Measurements from ENCODE around the gene MOB1B. TPM values are rescaled to one million over a fixed set of nuclear protein-coding genes. Genes with fewer than 3 reads are reported as not detected.

The MOB1B gene
- polyA plus RNA-seq, 2 donors = 2.8 to 3.4 TPM

- no peak overlapping the region for H3K4me3 ChIP-seq (ENCODE audit: low read depth in 1 of 2, low read length in 2 of 2)
- H3K9me3 ChIP-seq (ENCODE audit: control insufficient read depth in 2 of 2, insufficient read depth in 1 of 2, low read depth in 1 of 2, low read length in 1 of 2) = no peaks in the 10 kb centered on the region
- no peak overlapping the region for H3K27ac ChIP-seq (ENCODE audit: low read depth in 2 of 2, low read length in 1 of 2)
- H3K27me3 ChIP-seq (ENCODE audit: control insufficient read depth in 1 of 2, insufficient read depth in 2 of 2, low read length in 2 of 2) = no peaks in the 10 kb centered on the region
- 82 to 84% methylated on average over 3 of the region's 3 CpGs for whole genome bisulfite sequencing, 2 donors
- H3K36me3 ChIP-seq (ENCODE audit: control insufficient read depth in 2 of 2, insufficient read depth in 2 of 2, low read length in 1 of 2) = no peaks in the 10 kb centered on the region
- H3K4me1 ChIP-seq (ENCODE audit: control insufficient read depth in 2 of 2, insufficient read depth in 2 of 2, low read length in 1 of 2) = no peaks in the 10 kb centered on the region
Observed at GRCh38 chr4:70908993-70909556, 6.9 kb downstream of the MOB1B start.

- Histone ChIP-seq H3K36me3 (ENCODE audit: control insufficient read depth in 2 of 2, insufficient read depth in 2 of 2, low read length in 1 of 2) (no peaks in the 10 kb centered on the region), H3K4me3 (ENCODE audit: low read depth in 1 of 2, low read length in 2 of 2) (no peak overlapping the region), H3K27me3 (ENCODE audit: control insufficient read depth in 1 of 2, insufficient read depth in 2 of 2, low read length in 2 of 2) (no peaks in the 10 kb centered on the region), H3K9me3 (ENCODE audit: control insufficient read depth in 2 of 2, insufficient read depth in 1 of 2, low read depth in 1 of 2, low read length in 1 of 2) (no peaks in the 10 kb centered on the region), H3K27ac (ENCODE audit: low read depth in 2 of 2, low read length in 1 of 2) (no peak overlapping the region), H3K4me1 (ENCODE audit: control insufficient read depth in 2 of 2, insufficient read depth in 2 of 2, low read length in 1 of 2) (peaks cover 0 to 2% of the 10 kb centered on the region in 2 donors)
- WGBS, 2 donors = 90 to 100% methylated on average over 2 of the region's 2 CpGs
Observed at GRCh38 chr4:70914000-70914399, 11.8 kb downstream of the MOB1B start.

- H3K4me1 ChIP-seq (ENCODE audit: control insufficient read depth in 2 of 2, insufficient read depth in 2 of 2, low read length in 1 of 2) = peaks cover 0 to 2% of the 10 kb centered on the region in 2 donors
- H3K4me3 ChIP-seq (ENCODE audit: low read depth in 1 of 2, low read length in 2 of 2) = no peak overlapping the region
- WGBS, 2 donors = 48 to 57% methylated on average over 2 of the region's 2 CpGs
- no peaks in the 10 kb centered on the region for H3K27me3 ChIP-seq (ENCODE audit: control insufficient read depth in 1 of 2, insufficient read depth in 2 of 2, low read length in 2 of 2)
- no peak overlapping the region for H3K27ac ChIP-seq (ENCODE audit: low read depth in 2 of 2, low read length in 1 of 2)
- H3K36me3 ChIP-seq (ENCODE audit: control insufficient read depth in 2 of 2, insufficient read depth in 2 of 2, low read length in 1 of 2) = no peaks in the 10 kb centered on the region
- H3K9me3 ChIP-seq (ENCODE audit: control insufficient read depth in 2 of 2, insufficient read depth in 1 of 2, low read depth in 1 of 2, low read length in 1 of 2) = no peaks in the 10 kb centered on the region
Observed at GRCh38 chr4:70914631-70915030, 12.5 kb downstream of the MOB1B start.

GRCh38 chr4:70915036-70915815 is 13.1 kb downstream of the MOB1B start:
- Histone ChIP-seq H3K27ac (ENCODE audit: low read depth in 2 of 2, low read length in 1 of 2) (no peak overlapping the region), H3K4me1 (ENCODE audit: control insufficient read depth in 2 of 2, insufficient read depth in 2 of 2, low read length in 1 of 2) (peaks cover 0 to 2% of the 10 kb centered on the region in 2 donors), H3K27me3 (ENCODE audit: control insufficient read depth in 1 of 2, insufficient read depth in 2 of 2, low read length in 2 of 2) (no peaks in the 10 kb centered on the region), H3K4me3 (ENCODE audit: low read depth in 1 of 2, low read length in 2 of 2) (no peak overlapping the region), H3K36me3 (ENCODE audit: control insufficient read depth in 2 of 2, insufficient read depth in 2 of 2, low read length in 1 of 2) (no peaks in the 10 kb centered on the region), H3K9me3 (ENCODE audit: control insufficient read depth in 2 of 2, insufficient read depth in 1 of 2, low read depth in 1 of 2, low read length in 1 of 2) (no peaks in the 10 kb centered on the region)
- 75 to 80% methylated on average over 14 of the region's 14 CpGs for WGBS, 2 donors

- H3K27ac ChIP-seq (ENCODE audit: low read depth in 2 of 2, low read length in 1 of 2) = no peak overlapping the region
- no peaks in the 10 kb centered on the region for H3K27me3 ChIP-seq (ENCODE audit: control insufficient read depth in 1 of 2, insufficient read depth in 2 of 2, low read length in 2 of 2)
- H3K36me3 ChIP-seq (ENCODE audit: control insufficient read depth in 2 of 2, insufficient read depth in 2 of 2, low read length in 1 of 2) = no peaks in the 10 kb centered on the region
- no peak overlapping the region for H3K4me3 ChIP-seq (ENCODE audit: low read depth in 1 of 2, low read length in 2 of 2)
- WGBS, 2 donors = 80 to 83% methylated on average over 8 of the region's 8 CpGs
- peaks cover 0 to 2% of the 10 kb centered on the region in 2 donors for H3K4me1 ChIP-seq (ENCODE audit: control insufficient read depth in 2 of 2, insufficient read depth in 2 of 2, low read length in 1 of 2)
- H3K9me3 ChIP-seq (ENCODE audit: control insufficient read depth in 2 of 2, insufficient read depth in 1 of 2, low read depth in 1 of 2, low read length in 1 of 2) = no peaks in the 10 kb centered on the region
Observed at GRCh38 chr4:70915874-70916559, 13.8 kb downstream of the MOB1B start.

GRCh38 chr4:70920592-70920991 is 18.4 kb downstream of the MOB1B start:
- Histone ChIP-seq H3K27ac (ENCODE audit: low read depth in 2 of 2, low read length in 1 of 2) (no peak overlapping the region), H3K4me1 (ENCODE audit: control insufficient read depth in 2 of 2, insufficient read depth in 2 of 2, low read length in 1 of 2) (no peaks in the 10 kb centered on the region), H3K36me3 (ENCODE audit: control insufficient read depth in 2 of 2, insufficient read depth in 2 of 2, low read length in 1 of 2) (no peaks in the 10 kb centered on the region), H3K9me3 (ENCODE audit: control insufficient read depth in 2 of 2, insufficient read depth in 1 of 2, low read depth in 1 of 2, low read length in 1 of 2) (no peaks in the 10 kb centered on the region), H3K27me3 (ENCODE audit: control insufficient read depth in 1 of 2, insufficient read depth in 2 of 2, low read length in 2 of 2) (no peaks in the 10 kb centered on the region), H3K4me3 (ENCODE audit: low read depth in 1 of 2, low read length in 2 of 2) (no peak overlapping the region)

GRCh38 chr4:70925418-70925817 is 23.2 kb downstream of the MOB1B start:
- no peak overlapping the region for H3K27ac ChIP-seq (ENCODE audit: low read depth in 2 of 2, low read length in 1 of 2)
- 89 to 96% methylated on average over 1 of the region's 1 CpG for WGBS, 2 donors
- H3K27me3 ChIP-seq (ENCODE audit: control insufficient read depth in 1 of 2, insufficient read depth in 2 of 2, low read length in 2 of 2) = no peaks in the 10 kb centered on the region
- no peaks in the 10 kb centered on the region for H3K9me3 ChIP-seq (ENCODE audit: control insufficient read depth in 2 of 2, insufficient read depth in 1 of 2, low read depth in 1 of 2, low read length in 1 of 2)
- H3K36me3 ChIP-seq (ENCODE audit: control insufficient read depth in 2 of 2, insufficient read depth in 2 of 2, low read length in 1 of 2) = no peaks in the 10 kb centered on the region
- H3K4me3 ChIP-seq (ENCODE audit: low read depth in 1 of 2, low read length in 2 of 2) = no peak overlapping the region
- peaks cover 0 to 2% of the 10 kb centered on the region in 2 donors for H3K4me1 ChIP-seq (ENCODE audit: control insufficient read depth in 2 of 2, insufficient read depth in 2 of 2, low read length in 1 of 2)

GRCh38 chr4:70925899-70926635 is 23.9 kb downstream of the MOB1B start:
- H3K36me3 ChIP-seq (ENCODE audit: control insufficient read depth in 2 of 2, insufficient read depth in 2 of 2, low read length in 1 of 2) = no peaks in the 10 kb centered on the region
- peaks cover 0 to 2% of the 10 kb centered on the region in 2 donors for H3K4me1 ChIP-seq (ENCODE audit: control insufficient read depth in 2 of 2, insufficient read depth in 2 of 2, low read length in 1 of 2)
- WGBS, 2 donors = 71 to 72% methylated on average over 6 of the region's 6 CpGs
- no peaks in the 10 kb centered on the region for H3K27me3 ChIP-seq (ENCODE audit: control insufficient read depth in 1 of 2, insufficient read depth in 2 of 2, low read length in 2 of 2)
- no peaks in the 10 kb centered on the region for H3K9me3 ChIP-seq (ENCODE audit: control insufficient read depth in 2 of 2, insufficient read depth in 1 of 2, low read depth in 1 of 2, low read length in 1 of 2)
- H3K27ac ChIP-seq (ENCODE audit: low read depth in 2 of 2, low read length in 1 of 2) = no peak overlapping the region
- H3K4me3 ChIP-seq (ENCODE audit: low read depth in 1 of 2, low read length in 2 of 2) = no peak overlapping the region

GRCh38 chr4:70927502-70928137 is 25.5 kb downstream of the MOB1B start:
- no peaks in the 10 kb centered on the region for H3K36me3 ChIP-seq (ENCODE audit: control insufficient read depth in 2 of 2, insufficient read depth in 2 of 2, low read length in 1 of 2)
- H3K4me1 ChIP-seq (ENCODE audit: control insufficient read depth in 2 of 2, insufficient read depth in 2 of 2, low read length in 1 of 2) = peaks cover 0 to 2% of the 10 kb centered on the region in 2 donors
- no peaks in the 10 kb centered on the region for H3K27me3 ChIP-seq (ENCODE audit: control insufficient read depth in 1 of 2, insufficient read depth in 2 of 2, low read length in 2 of 2)
- H3K4me3 ChIP-seq (ENCODE audit: low read depth in 1 of 2, low read length in 2 of 2) = no peak overlapping the region
- 69 to 73% methylated on average over 8 of the region's 8 CpGs for WGBS, 2 donors
- no peaks in the 10 kb centered on the region for H3K9me3 ChIP-seq (ENCODE audit: control insufficient read depth in 2 of 2, insufficient read depth in 1 of 2, low read depth in 1 of 2, low read length in 1 of 2)
- peak overlapping the region in 1 of 2 donors; percentile 31 for H3K27ac ChIP-seq (ENCODE audit: low read depth in 2 of 2, low read length in 1 of 2)
